C4-2B (cell line): ENCODE measurements around the gene FAM186B.

Source experiments
- H3K27ac ChIP-seq: fragments of 450-650 bp; 2 replicates; pipeline ENCODE4 v1.5.1; 2017
- ZFX ChIP-seq: fragments of 450-650 bp; IDR thresholded peaks from 2 replicates; pipeline ENCODE4 v1.6.1; 2017
- TF ChIP-seq, protein P1 (sequence below): fragments of 450-650 bp; conservative IDR thresholded peaks from 2 replicates; pipeline ENCODE4 v1.5.1; 2017; ENCODE audit warnings: mild to moderate bottlenecking

Gene FAM186B

DNA sequence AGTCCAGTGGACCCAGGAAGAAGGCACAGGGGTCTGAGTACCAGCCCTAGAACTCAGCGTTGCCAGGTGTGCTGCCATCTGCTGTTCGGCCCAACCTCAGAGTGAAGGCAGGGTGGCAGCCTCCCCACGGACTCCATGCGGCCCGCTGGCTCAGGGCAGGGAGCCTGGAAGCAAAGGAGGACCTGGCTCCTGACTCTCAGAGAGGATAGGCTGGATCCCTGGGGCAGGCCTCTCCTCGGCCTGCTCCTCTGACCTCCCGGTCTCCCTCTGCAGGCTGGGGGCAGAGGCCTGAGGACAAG, 47.6 kb downstream of the FAM186B start:
- no peak for TF ChIP-seq ZFX
- TF ChIP-seq, protein P1, sequence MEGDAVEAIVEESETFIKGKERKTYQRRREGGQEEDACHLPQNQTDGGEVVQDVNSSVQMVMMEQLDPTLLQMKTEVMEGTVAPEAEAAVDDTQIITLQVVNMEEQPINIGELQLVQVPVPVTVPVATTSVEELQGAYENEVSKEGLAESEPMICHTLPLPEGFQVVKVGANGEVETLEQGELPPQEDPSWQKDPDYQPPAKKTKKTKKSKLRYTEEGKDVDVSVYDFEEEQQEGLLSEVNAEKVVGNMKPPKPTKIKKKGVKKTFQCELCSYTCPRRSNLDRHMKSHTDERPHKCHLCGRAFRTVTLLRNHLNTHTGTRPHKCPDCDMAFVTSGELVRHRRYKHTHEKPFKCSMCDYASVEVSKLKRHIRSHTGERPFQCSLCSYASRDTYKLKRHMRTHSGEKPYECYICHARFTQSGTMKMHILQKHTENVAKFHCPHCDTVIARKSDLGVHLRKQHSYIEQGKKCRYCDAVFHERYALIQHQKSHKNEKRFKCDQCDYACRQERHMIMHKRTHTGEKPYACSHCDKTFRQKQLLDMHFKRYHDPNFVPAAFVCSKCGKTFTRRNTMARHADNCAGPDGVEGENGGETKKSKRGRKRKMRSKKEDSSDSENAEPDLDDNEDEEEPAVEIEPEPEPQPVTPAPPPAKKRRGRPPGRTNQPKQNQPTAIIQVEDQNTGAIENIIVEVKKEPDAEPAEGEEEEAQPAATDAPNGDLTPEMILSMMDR = no peak
- H3K27ac ChIP-seq = no peak overlapping the region

DNA sequence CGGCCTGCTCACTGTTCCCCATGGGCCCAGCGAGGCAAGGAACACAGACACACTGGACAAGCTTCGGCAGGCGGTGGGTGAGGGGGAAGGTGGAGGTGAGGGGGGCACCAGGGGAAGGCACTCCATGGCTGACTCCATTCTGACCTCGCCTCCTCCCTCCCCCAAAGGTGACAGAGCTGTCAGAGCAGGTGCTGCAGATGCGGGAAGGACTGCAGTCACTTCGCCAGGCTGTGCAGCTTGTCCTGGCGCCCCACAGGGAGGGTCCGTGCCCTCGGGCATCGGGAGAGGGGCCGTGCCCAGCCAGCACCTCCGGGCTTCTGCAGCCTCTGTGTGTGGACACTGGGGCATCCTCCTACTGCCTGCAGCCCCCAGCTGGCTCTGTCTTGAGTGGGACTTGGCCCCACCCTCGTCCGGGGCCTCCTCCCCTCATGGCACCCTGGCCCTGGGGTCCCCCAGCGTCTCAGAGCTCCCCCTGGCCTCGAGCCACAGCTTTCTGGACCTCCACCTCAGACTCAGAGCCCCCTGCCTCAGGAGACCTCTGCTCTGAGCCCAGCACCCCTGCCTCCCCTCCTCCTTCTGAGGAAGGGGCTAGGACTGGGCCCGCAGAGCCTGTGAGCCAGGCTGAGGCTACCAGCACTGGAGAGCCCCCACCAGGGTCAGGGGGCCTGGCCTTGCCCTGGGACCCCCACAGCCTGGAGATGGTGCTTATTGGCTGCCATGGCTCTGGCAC, 48.1 kb downstream of the FAM186B start:
- no peak overlapping the region for H3K27ac ChIP-seq
- TF ChIP-seq, protein P1 = no peak
- no peak for TF ChIP-seq ZFX

DNA sequence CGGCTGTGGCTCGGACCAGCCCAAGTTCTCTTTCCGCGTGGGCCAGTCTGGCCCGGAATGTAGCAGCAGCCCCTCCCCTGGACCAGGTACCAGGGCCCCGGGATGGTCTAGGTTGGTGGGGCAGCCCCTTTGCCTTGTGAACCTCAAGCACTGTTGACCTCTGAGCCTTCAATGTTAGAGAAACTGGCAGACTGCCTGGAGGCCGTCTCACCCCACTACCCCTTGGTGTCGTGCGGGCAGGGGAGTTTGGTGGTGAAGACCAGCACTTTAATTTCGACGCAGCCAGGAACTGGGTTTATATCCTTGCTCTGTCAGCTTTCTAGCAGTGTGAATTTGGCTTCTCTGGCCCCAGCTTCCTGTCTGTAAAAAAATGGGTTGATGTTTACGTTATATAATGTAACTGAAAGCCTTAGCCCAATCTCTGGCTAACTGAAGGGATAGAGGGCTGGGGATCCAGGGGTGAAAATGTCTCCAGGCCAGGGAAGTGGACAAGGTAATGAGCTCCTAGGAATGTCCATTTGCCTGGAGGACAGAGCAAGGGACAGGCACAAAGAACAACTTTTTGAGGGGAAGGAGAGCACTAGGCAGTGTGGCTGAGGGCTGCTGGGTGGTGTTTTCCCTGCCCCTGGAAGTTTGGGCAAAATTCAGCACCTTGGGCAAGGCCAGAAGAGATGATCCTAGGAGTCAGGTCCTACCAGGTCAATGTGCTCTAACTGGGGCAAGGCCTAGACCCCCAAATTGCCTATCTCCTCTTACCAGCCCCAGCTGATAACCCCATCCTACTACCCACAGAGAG, 48.9 kb downstream of the FAM186B start:
- no peak overlapping the region for H3K27ac ChIP-seq
- TF ChIP-seq, protein P1 = no peak
- no peak for TF ChIP-seq ZFX

DNA sequence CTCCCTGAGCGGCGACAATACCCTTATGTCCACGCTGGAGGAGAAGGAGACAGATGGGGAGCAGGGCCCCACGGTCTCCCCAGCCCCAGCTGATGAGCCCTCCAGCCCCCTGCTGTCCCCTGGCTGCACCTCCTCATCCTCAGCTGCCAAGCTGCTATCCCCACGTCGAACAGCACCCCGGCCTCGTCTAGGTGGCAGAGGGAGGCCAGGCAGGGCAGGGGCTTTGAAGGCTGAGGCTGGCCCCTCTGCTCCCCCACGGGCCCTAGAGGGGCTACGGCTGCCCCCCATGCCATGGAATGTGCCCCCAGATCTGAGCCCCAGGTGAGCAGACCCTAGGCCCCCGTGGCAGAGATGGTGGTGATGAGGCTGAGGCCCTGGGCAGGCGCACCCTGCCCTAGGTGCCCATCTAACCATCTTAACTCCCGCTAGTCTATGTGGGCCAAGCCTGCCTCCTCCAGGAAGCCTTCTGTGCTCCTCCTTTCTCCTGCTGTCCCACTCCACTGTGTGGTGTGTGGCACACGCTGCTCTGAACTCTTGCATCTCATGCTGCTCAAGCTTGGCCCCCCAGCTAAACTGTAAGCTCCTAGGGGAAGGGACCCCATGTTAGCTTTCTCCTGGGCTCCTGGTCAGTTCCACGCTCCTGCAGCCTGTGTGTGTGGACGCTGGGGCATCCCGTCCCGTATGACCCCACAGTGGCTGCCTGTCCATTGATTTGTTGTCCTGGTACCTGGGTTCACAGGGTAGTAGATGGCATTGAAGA, 49.6 kb downstream of the FAM186B start:
- TF ChIP-seq, protein P1 = no peak
- no peak for TF ChIP-seq ZFX
- no peak overlapping the region for H3K27ac ChIP-seq

DNA sequence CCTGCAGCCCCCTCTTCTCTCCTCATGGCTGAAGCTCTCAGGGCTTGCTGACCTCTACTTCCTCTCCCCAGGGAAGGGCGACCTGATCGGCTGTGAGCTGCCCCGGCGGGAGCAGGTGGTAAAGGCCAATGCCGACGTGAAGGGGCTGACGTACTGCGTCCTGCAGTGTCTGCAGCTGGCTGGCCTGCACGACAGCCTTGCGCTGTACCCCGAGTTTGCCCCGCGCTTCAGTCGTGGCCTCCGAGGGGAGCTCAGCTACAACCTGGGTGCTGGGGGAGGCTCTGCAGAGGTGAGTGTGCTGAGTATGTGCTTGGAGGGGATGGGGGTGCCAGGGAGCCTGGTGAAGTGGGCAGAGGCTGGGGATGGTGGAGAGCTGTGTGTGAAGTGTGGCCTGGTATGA, 51.2 kb downstream of the FAM186B start:
- no peak for TF ChIP-seq ZFX
- TF ChIP-seq, protein P1 = no peak
- no peak overlapping the region for H3K27ac ChIP-seq

DNA sequence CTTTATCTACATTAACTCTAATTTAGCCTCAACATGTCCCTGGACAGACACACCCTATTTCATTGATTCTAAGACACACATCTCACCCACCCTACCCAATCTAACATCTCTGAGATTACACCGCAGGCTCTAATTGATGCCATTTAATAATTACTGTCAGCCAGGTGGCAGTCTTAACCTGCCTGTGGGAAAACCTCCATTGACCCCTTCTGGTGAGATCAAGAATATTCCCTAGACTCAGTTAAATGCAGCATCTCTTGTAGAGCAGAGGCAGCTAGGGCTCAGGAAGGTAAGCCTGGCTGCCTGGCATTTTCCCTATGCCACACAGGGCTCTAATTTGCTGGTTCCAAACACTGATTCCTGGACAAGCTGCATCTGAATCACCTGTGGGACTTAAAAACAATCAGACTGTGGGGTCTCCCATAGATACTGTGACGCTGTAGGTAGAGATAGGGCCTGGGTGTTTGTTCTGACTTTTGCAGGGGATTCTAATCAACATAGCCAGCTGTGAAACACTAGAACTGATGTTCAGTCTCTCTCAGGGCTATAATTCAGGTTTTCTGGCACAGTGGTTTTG, 51.8 kb downstream of the FAM186B start:
- no peak overlapping the region for H3K27ac ChIP-seq
- no peak for TF ChIP-seq ZFX
- TF ChIP-seq, protein P1 = peak; percentile 85
